HG03025 (cell line): ENCODE results near the gene KRTAP12-2.
"Not testable (repeated sequence)": the region's sequence is repeated elsewhere in the genome, so short reads cannot be mapped to it uniquely, and the experiment has no call there.

Source experiments
- ATAC-seq: cut with Tn5 transposase; IDR thresholded peaks from one replicate; pipeline ENCODE4 v1.9.1; 2021; ENCODE audit warnings: mild to moderate bottlenecking, moderate library complexity; ENCODE audit not compliant: unreplicated experiment, low FRiP score

KRTAP12-2 gene

DNA sequence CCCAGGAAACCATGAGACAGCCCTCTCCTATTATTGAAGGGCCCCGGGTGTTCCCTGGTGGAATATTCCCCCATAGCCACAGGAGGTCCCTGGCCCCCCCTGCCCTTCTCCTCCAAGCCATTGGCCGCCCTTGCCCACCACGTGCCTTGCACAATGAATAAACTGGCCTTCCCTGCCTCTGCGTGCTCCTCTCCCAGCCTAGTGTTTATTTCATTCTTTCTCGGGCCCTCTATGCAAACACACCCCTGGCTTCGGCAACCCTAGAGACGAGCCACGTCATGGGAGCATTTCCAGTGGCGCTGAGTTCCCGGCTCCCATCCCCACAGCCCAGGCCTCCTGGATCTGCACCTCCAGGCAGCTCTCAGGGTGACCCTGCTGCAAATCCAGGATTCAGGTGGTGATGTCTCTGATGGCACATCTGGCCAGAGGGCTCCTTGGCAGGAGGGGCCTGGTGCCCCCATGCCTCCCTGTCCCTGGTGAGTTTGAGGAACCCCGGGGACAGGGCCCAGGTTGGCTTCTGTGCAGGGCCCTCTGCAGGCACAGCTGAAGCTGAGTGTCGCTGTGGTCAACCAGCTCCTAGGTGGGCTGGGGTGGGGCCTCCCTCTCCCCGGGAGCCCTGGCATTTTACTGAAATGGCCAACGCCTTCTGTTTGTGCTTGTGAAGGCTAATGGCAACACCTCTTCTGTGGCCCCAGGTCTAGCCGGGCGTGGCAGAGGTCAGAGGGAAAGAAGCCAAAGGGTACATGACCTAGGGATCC is 36.4 kb upstream of the KRTAP12-2 start:
- ATAC-seq = no peak

DNA sequence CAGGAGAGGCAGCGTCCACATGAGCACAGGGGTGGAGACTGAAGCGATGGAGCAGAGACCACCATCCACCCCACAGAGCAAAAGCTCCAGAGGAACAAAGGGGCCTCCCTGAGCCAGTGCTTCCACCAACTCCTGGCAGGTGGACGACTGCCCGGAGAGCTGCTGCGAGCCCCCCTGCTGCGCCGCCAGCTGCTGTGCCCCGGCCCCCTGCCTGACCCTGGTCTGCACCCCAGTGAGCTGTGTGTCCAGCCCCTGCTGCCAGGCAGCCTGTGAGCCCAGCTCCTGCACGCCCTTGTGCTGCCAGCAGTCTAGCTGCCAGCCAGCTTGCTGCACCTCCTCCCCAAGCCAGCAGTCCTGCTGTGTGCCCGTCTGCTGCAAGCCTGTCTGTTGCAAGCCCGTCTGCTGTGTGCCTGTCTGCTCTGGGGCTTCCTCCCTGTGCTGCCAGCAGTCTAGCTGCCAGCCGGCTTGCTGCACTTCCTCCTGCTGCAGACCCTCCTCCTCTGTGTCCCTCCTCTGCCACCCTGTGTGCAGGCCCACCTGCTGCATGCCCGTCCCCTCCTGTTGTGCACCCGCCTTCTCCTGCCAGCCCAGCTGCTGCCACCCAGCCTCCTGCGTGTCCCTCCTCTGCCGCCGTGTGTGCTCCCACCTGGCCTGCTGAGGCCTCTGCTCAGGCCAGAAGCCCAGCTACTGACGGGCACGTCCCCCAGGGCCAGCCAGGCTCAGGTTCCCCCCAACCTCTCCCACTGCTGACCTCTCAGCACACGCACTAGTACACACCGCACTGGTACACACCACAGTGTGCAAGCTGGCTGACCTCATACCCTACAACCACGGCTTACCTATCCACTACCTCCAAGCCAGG is 35.6 kb upstream of the KRTAP12-2 start:
- no peak for ATAC-seq

DNA sequence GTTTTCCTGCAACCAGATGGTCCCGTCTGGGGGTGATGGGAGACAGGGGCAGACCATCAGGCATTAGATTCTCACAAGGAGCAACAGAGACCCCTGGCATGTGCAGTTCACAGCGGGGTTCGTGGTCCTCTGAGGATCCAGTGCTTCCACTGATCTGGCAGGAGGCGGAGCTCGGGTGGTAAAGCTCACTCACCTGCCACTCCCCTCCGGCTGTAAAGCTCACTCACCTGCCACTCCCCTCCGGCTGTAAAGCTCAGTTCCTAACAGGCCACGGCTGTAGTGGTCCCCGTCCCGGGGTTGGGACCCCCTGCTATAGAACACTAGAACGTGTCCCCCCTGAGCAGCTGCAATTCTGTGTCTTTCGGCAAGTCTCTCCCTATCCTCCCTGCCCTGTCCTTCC is 34.8 kb upstream of the KRTAP12-2 start:
- no peak for ATAC-seq

DNA sequence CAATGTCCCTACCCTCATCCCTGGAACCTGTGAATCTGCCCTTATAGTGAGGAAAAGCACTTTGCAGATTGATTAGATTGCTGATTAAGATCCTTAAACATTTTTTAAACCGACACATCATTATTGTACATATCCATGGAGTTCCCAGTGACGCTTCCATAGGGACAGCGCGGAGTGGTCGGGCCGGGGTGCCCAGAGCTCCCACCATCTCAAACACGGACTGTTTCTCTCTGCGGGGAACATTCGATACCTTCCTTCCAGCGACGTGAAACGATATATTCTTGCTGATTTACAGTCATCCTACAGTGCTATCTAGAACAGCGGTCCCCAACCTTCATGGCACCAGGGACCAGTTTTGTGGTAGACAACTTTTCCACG is 34.3 kb upstream of the KRTAP12-2 start:
- no peak for ATAC-seq

- ATAC-seq = no peak
Measured at GRCh38 chr21:44700101-44701022, 33.6 kb upstream of the KRTAP12-2 start.

GRCh38 chr21:44699502-44700001 is 32.8 kb upstream of the KRTAP12-2 start:
- ATAC-seq = no peak

DNA sequence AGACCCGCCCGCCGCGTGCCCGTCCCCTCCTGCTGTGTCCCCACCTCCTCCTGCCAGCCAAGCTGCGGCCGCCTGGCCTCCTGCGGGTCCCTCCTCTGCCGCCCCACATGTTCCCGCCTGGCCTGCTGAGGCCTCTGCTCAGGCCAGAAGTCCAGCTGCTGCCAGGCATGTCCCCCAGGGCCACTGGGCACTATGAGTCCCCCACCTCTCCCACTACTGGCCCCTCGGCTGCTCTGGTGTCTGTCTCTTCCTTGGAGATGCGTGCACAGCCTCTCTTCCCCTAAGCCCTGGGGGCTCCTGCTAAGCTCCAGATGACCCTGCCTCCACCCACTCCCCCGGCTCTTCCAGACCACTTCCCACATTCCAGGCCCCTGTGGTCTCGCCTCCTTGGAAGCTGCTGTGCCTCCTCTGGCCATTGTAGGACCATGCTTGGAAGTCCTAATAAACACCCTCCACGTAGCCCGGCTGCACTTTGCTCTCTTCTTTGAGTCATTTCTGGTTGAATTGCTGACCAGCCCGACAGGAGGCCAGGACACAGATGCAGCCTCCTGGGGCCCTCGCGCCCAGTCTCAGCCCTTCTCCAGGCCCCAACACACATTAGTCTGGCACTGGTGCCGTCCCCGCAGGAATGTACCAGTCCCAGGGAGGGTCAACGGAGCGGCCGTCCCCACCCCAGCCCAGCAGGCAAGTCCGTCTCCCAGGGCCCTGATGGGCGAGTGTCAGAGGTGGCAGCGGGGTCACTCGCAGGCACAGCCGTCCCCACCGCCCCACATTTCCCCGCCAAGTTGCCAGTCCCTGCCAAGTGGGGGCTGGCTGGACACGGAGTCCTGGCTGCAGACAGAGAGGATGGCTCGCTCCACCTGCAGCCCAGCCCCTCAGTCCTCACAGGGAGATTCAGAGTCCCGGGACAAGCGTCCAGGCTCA is 31.3 kb upstream of the KRTAP12-2 start:
- no peak for ATAC-seq

DNA sequence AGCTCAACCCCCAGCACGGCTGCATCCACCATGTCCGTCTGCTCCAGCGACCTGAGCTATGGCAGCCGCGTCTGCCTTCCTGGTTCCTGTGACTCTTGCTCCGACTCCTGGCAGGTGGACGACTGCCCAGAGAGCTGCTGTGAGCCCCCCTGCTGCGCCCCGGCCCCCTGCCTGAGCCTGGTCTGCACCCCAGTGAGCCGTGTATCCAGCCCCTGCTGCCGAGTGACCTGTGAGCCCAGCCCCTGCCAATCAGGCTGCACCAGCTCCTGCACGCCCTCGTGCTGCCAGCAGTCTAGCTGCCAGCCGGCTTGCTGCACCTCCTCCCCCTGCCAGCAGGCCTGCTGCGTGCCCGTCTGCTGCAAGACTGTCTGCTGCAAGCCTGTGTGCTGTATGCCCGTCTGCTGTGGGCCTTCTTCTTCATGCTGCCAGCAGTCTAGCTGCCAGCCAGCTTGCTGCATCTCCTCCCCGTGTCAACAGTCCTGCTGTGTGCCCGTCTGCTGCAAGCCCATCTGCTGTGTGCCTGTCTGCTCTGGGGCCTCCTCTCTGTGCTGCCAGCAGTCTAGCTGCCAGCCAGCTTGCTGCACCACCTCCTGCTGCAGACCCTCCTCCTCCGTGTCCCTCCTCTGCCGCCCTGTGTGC is 30.6 kb upstream of the KRTAP12-2 start, which contains the start of gene KRTAP10-12:
TSS of gene KRTAP10-12 (plus strand) at position 1 of the 639 bp plus-strand sequence. CDS start at position 31, 30 bp downstream.
- ATAC-seq = not testable (repeated sequence)

DNA sequence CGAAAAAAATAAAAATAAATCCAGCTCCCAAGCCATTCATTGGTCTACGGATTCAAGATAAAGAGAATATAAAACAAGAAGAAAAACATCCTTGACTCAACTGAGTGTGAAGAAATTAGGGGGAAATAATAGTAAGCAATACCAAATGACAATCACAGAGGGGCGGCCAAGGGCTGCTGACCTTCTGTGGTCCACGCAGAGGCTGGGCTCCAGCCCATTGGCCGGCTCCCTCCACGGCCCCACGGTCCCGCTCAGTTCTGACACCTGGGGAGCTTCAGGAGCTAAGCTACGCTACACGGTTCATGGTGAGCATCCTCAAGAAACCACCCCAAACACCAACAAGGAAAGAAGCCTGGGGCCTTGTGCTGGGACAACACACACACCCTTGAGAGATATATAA is 29.8 kb upstream of the KRTAP12-2 start:
- no peak for ATAC-seq

- no peak for ATAC-seq
Measured at GRCh38 chr21:44695641-44696040, 28.9 kb upstream of the KRTAP12-2 start.

DNA sequence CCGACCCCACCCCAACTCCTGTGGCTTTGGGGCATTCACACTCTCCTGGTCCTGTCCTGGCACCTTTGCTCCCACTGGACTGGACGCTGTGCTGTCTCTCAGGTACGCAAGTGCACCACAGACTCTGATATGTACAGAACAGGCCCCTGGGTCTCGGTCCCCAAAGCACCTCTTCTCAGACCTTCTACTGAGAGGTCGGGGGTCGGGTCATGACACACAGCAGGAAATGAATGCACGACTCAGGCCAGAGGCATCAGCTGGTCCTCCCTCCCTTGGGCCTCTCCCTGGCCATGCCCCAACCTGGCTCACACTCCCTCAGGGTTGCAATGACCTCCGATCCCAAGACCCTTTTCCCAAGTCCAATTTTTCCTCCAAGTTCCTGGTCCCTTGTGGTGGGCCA is 28.5 kb upstream of the KRTAP12-2 start:
- ATAC-seq = no peak

GRCh38 chr21:44694776-44695175 is 28.0 kb upstream of the KRTAP12-2 start:
- ATAC-seq = no peak

DNA sequence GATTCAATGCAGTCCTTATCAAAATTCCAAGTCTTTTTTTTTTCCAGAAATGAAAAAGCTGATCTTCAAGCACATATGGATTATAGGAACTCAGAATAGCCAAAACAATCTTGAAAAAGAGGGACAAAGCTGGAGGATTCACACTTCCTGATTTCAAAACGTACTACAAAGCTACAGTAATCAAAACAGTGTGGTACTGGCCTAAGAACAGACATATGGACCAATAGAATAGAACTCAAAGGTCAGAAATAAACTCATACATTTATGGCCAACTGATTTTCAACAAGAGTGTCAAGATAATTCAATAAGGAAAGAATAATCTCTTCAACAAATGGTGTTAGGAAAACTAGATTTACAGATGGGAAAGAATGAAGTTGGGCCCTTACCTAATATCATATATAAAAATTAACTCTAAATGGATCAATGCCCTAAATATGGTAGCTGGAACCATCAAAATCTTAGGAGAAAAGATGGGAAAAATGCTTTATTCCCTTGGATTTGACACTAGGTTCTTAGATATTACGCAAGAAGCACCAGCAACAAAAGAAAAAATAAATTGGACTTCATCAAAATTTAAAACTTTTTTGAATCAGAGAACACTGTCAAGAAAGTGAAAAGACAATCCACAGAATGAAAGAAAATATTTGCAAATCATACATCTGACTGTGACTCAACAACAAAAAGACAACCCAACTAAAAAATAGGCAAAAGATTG is 26.2 kb upstream of the KRTAP12-2 start:
- ATAC-seq = no peak

DNA sequence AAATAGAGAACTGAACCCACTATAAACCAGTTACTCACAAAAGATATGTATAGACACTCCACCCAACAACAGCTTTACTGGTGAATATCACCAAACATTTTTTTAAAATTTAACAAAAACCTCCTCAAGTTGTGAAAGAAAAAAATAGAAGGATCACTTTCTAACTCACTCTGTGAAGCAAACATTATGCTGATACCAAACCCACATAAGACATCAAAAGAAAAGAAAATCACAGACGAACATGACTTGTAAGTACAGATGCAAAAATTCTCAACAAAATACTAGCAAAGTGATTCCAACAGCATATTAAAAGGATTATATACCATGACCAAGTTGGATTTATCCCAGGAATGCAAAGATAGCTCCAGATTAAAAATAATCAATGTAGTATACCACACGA is 25.0 kb upstream of the KRTAP12-2 start:
- ATAC-seq = no peak

DNA sequence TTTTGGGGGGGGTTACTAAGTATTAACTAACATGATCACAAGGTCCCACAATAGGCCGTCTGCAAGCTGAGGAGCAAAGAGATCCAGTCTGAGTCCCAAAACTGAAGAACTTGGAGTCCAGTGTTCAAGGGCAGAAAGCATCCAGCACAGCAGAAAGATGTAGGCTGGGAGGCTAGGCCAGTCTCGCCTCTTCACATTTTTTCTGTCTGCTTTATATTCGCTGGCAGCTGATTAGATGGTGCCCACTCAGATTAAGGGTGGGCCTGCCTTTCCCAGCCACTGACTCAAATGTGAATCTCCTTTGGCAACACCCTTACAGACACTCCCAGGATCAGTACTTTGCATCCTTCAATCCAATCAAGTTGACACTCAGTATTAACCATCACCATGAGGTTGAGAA is 23.0 kb upstream of the KRTAP12-2 start:
- ATAC-seq = not testable (repeated sequence)

- no peak for ATAC-seq
Measured at GRCh38 chr21:44687671-44688070, 20.9 kb upstream of the KRTAP12-2 start.

GRCh38 chr21:44686843-44687561 is 20.3 kb upstream of the KRTAP12-2 start:
- ATAC-seq = no peak
